Loucy (cell line): ENCODE measurements around the gene AP1B1.

Experiments used
- EZH2phosphoT487 ChIP-seq: fragments of 200-600 bp; IDR thresholded peaks from 2 replicates; pipeline ENCODE4 v1.6.1; 2018; ENCODE audit warnings: antibody characterized with exemption, mild to moderate bottlenecking, moderate library complexity, borderline replicate concordance
- TF ChIP-seq, protein P1 (sequence below): fragments of 200-600 bp; sonication (generic); conservative IDR thresholded peaks from 2 replicates; pipeline ENCODE4 v1.5.1; 2014; ENCODE audit warnings: mild to moderate bottlenecking, antibody characterized with exemption, low read length

DNA sequence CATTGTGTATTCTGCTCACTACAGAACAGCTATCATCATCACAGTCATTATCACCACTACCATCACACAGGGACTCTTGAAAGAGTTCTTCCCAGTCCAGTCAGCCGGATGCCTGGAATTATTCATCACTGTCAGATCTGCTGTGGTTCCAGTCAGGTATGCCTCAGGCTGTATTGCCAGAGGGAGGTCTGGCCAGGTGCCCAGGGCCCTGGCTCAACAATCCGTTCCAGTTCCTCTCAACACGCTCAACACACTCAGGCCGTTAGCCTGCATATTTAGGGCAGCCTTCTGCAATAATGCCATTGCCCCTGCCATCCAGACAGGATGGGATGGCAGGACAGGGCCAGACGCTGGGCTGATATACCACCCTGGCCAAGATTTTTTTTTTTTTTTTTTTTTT is 44.2 kb downstream of the AP1B1 start:
- TF ChIP-seq, protein P1, sequence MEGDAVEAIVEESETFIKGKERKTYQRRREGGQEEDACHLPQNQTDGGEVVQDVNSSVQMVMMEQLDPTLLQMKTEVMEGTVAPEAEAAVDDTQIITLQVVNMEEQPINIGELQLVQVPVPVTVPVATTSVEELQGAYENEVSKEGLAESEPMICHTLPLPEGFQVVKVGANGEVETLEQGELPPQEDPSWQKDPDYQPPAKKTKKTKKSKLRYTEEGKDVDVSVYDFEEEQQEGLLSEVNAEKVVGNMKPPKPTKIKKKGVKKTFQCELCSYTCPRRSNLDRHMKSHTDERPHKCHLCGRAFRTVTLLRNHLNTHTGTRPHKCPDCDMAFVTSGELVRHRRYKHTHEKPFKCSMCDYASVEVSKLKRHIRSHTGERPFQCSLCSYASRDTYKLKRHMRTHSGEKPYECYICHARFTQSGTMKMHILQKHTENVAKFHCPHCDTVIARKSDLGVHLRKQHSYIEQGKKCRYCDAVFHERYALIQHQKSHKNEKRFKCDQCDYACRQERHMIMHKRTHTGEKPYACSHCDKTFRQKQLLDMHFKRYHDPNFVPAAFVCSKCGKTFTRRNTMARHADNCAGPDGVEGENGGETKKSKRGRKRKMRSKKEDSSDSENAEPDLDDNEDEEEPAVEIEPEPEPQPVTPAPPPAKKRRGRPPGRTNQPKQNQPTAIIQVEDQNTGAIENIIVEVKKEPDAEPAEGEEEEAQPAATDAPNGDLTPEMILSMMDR: no peak
- no peak for TF ChIP-seq EZH2phosphoT487
